ENCODE data around the gene TBC1D21.

The TBC1D21 gene

DNA sequence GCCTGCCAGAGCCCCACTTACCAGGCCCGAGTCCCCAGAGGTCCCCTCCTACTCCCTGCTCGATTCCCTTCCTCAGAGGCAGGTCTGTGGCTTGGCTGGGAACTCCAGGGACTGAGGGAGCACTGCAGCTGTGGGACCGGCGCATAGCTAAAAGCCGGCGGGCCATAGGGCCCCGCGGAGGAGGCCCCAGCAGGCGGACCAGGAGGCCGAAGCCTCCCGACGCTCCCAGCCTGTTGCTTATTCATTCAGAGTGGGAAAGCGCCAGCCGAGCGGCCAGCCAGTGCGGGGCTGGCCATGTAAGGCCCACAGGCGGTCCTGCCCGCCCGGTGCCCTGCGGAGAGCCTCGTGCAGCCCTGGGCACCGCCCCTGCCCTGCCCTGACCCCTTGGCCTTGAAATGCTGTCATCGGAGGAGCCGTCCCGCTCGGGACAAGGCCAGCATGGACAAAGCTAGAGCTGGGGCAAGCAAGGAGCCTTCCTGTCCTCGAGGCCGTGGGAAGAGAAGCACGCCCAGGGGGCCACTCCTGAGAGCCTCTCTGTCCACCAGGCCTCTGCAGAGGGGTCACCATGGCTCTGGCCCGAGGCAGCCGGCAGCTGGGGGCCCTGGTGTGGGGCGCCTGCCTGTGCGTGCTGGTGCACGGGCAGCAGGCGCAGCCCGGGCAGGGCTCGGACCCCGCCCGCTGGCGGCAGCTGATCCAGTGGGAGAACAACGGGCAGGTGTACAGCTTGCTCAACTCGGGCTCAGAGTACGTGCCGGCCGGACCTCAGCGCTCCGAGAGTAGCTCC lies 53.0 kb downstream of the TBC1D21 start, which contains the start of gene LOXL1 (continued):
- TF ChIP-seq, protein P1, sequence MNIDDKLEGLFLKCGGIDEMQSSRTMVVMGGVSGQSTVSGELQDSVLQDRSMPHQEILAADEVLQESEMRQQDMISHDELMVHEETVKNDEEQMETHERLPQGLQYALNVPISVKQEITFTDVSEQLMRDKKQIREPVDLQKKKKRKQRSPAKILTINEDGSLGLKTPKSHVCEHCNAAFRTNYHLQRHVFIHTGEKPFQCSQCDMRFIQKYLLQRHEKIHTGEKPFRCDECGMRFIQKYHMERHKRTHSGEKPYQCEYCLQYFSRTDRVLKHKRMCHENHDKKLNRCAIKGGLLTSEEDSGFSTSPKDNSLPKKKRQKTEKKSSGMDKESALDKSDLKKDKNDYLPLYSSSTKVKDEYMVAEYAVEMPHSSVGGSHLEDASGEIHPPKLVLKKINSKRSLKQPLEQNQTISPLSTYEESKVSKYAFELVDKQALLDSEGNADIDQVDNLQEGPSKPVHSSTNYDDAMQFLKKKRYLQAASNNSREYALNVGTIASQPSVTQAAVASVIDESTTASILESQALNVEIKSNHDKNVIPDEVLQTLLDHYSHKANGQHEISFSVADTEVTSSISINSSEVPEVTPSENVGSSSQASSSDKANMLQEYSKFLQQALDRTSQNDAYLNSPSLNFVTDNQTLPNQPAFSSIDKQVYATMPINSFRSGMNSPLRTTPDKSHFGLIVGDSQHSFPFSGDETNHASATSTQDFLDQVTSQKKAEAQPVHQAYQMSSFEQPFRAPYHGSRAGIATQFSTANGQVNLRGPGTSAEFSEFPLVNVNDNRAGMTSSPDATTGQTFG (tag by site-specific recombination; IDR thresholded peaks at IDR 0.05; ENCODE audit: borderline replicate concordance) = no peak
- no peak for TF ChIP-seq ZNF362 (tag by site-specific recombination; IDR thresholded peaks at IDR 0.05)
- TF ChIP-seq ZBTB20 (tag by site-specific recombination; IDR thresholded peaks at IDR 0.05) = peak; percentile 67
- TF ChIP-seq ZBTB8A (tag by site-specific recombination; IDR thresholded peaks at IDR 0.05) = peak; percentile 63
- TF ChIP-seq ZNF341 (tag by site-specific recombination; IDR thresholded peaks at IDR 0.05; ENCODE audit: low read depth) = no peak
- TF ChIP-seq ZNF777 (tag by site-specific recombination; IDR thresholded peaks at IDR 0.05; ENCODE audit: borderline replicate concordance) = no peak
- TF ChIP-seq REST (tag by site-specific recombination; IDR thresholded peaks at IDR 0.05) = no peak
- 0 out of 2 replicates have a peak, but pooled peaks have one; percentile 17 for TF ChIP-seq OSR2 (tag by site-specific recombination; IDR thresholded peaks at IDR 0.05)
- TF ChIP-seq ZSCAN16 (tag by site-specific recombination; IDR thresholded peaks at IDR 0.05) = no peak
- TF ChIP-seq ZSCAN30 (tag by site-specific recombination; IDR thresholded peaks at IDR 0.05) = peak; percentile 75; the same call in 1 of the 2 replicates
- TF ChIP-seq ZNF146 (tag by site-specific recombination; IDR thresholded peaks at IDR 0.05) = no peak
- no peak for TF ChIP-seq ZNF747 (tag by site-specific recombination; IDR thresholded peaks at IDR 0.05)
- peak; percentile 57 for TF ChIP-seq BCL11A (tag by site-specific recombination; IDR thresholded peaks at IDR 0.05; ENCODE audit: low read depth)
- TF ChIP-seq BCL11B (tag by site-specific recombination; IDR thresholded peaks at IDR 0.05; ENCODE audit: low read depth) = 0 out of 2 replicates have a peak, but pooled peaks have one; percentile 5

GRCh38 chr15:73927003-73927475 lies 53.7 kb downstream of the TBC1D21 start:
- H3K27ac ChIP-seq (ENCODE audit: extremely low read depth, low read depth, low read length) = peak overlapping the region; percentile 75; the same call in 1 of the 2 replicates
- ChIA-PET CTCF (interaction anchor here (0.6 to 3.6 kb wide), 17 partner anchors 9 to 1127 kb away, joined by 3 to 39 read pairs (median 6); partner anchors contain the start of gene TBC1D21), POLR2A (interaction anchor here (0.7 to 2.6 kb wide), 4 partner anchors 12 to 67 kb away, joined by 4 to 17 read pairs (median 6); partner anchors contain the start of gene PML)
- no peaks in the 10 kb centered on the region for H3K9me3 ChIP-seq (ENCODE audit: control insufficient read depth, insufficient read depth, low read depth, low read length)
- H3K4me3 ChIP-seq (ENCODE audit: low read depth, low read length) = peak overlapping the region; percentile 49
- no peaks in the 10 kb centered on the region for H3K36me3 ChIP-seq (ENCODE audit: control insufficient read depth in 2 of 2, insufficient read depth in 1 of 2, low read length in 2 of 2)
- H3K4me1 ChIP-seq (ENCODE audit: control insufficient read depth, insufficient read depth, low read length) = peaks cover 27% of the 10 kb centered on the region
- TF ChIP-seq ZBTB26 (tag by site-specific recombination; optimal IDR thresholded peaks at IDR 0.05) (peak; percentile 93), ZNF670 (tag by site-specific recombination; IDR thresholded peaks at IDR 0.05; ENCODE audit: low read depth) (no peak), ZNF10 (tag by site-specific recombination; IDR thresholded peaks at IDR 0.05) (0 out of 2 replicates have a peak, but pooled peaks have one; percentile 27), ZNF561 (tag by site-specific recombination; IDR thresholded peaks at IDR 0.05; ENCODE audit: borderline replicate concordance) (peak; percentile 96), ZNF324 (tag by site-specific recombination; IDR thresholded peaks at IDR 0.05) (no peak), ZNF514 (tag by site-specific recombination; IDR thresholded peaks at IDR 0.05) (no peak), EGR2 (tag by site-specific recombination; IDR thresholded peaks at IDR 0.05; ENCODE audit: low read depth) (peak; percentile 42), ZNF2 (tag by site-specific recombination; IDR thresholded peaks at IDR 0.05) (no peak), GLIS1 (tag by site-specific recombination; IDR thresholded peaks at IDR 0.05) (peak; percentile 19), KLF8 (tag by site-specific recombination; IDR thresholded peaks at IDR 0.05) (0 out of 2 replicates have a peak, but pooled peaks have one; percentile 6)
- TF ChIP-seq, protein P1 (tag by site-specific recombination; IDR thresholded peaks at IDR 0.05; ENCODE audit: borderline replicate concordance) = no peak

Data from HEK293 (cell line).